ENCODE measurements around the gene ADCK1.
"Not testable (repeated sequence)": the region's sequence is repeated elsewhere in the genome, so short reads cannot be mapped to it uniquely, and the experiment has no call there.

Gene ADCK1

GRCh38 chr14:77906446-77906845 lies 106.5 kb downstream of the ADCK1 start:
- no peak for DNase-seq

GRCh38 chr14:77908847-77909246 lies 108.9 kb downstream of the ADCK1 start:
- no peak for DNase-seq

GRCh38 chr14:77909911-77910310 lies 110.0 kb downstream of the ADCK1 start:
- no peak for DNase-seq

- DNase-seq: no peak
Measured at GRCh38 chr14:77910506-77910905, 110.6 kb downstream of the ADCK1 start.

- DNase-seq: no peak
Measured at GRCh38 chr14:77911356-77911755, 111.4 kb downstream of the ADCK1 start.

GRCh38 chr14:77912754-77913556 lies 113.0 kb downstream of the ADCK1 start:
- DNase-seq: no peak

- no peak for DNase-seq
Measured at GRCh38 chr14:77914073-77914721, 114.3 kb downstream of the ADCK1 start.

GRCh38 chr14:77915390-77915789 lies 115.5 kb downstream of the ADCK1 start:
- DNase-seq: not testable (repeated sequence)

GRCh38 chr14:77917491-77918201 lies 117.7 kb downstream of the ADCK1 start:
- no peak for DNase-seq

GRCh38 chr14:77918448-77918847 lies 118.5 kb downstream of the ADCK1 start:
- DNase-seq: no peak

GRCh38 chr14:77920312-77920711 lies 120.4 kb downstream of the ADCK1 start:
- no peak for DNase-seq

GRCh38 chr14:77921818-77922217 lies 121.9 kb downstream of the ADCK1 start:
- DNase-seq: no peak

GRCh38 chr14:77923131-77923936 lies 123.4 kb downstream of the ADCK1 start:
- no peak for DNase-seq

- DNase-seq: no peak
Measured at GRCh38 chr14:77924141-77924948, 124.4 kb downstream of the ADCK1 start.

GRCh38 chr14:77926942-77927341 lies 127.0 kb downstream of the ADCK1 start:
- DNase-seq: no peak

GRCh38 chr14:77931441-77931840 lies 131.5 kb downstream of the ADCK1 start:
- DNase-seq: no peak

- no peak for DNase-seq
Measured at GRCh38 chr14:77936138-77936639, 136.3 kb downstream of the ADCK1 start.

GRCh38 chr14:77947372-77947771 lies 147.5 kb downstream of the ADCK1 start:
- no peak for DNase-seq

- DNase-seq: no peak
Measured at GRCh38 chr14:77950371-77951063, 150.6 kb downstream of the ADCK1 start.

GRCh38 chr14:77955816-77956484 lies 156.0 kb downstream of the ADCK1 start:
- no peak for DNase-seq

- not testable (repeated sequence) for DNase-seq
Measured at GRCh38 chr14:77959686-77960085, 159.8 kb downstream of the ADCK1 start.

Data from stimulated activated naive CD4-positive, alpha-beta T cell (primary cell).